ENCODE results near the gene VEPH1. TPM values are rescaled to one million over a fixed set of nuclear protein-coding genes. Genes with fewer than 3 reads are reported as not detected.

VEPH1 gene
- total RNA-seq, 1 experiment from 2014 or later = 0.32 TPM

GRCh38 chr3:157313186-157313585 lies 190.0 kb downstream of the VEPH1 start:
- Histone ChIP-seq H3K27ac (ENCODE audit: low read depth, low read length, poor library complexity, severe bottlenecking) (peak overlapping the region; percentile 25), H3K27me3 (replicated peaks; ENCODE audit: insufficient read depth, low read depth, low read length, poor library complexity) (no peaks in the 10 kb centered on the region), H3K4me3 (ENCODE audit: low read depth, low read length, poor library complexity, severe bottlenecking) (no peak overlapping the region), H3K4me1 (ENCODE audit: insufficient read depth, low read length, poor library complexity, severe bottlenecking) (peaks cover 43% of the 10 kb centered on the region), H3K36me3 (ENCODE audit: insufficient read depth, low read length, poor library complexity, severe bottlenecking) (no peaks in the 10 kb centered on the region), H3K9me3 (ENCODE audit: low read depth, low read length, poor library complexity, severe bottlenecking) (no peaks in the 10 kb centered on the region)
- ChIA-PET CTCF (no interaction called here), POLR2A (ENCODE audit: low non-redundant PET) (no interaction called here)
- DNase-seq (ENCODE audit: low spot score) = no peak
- intact Hi-C loops (cut with micrococcal nuclease; ENCODE audit: unreplicated experiment) = no loop called here
- no TSS peak for BruUV-seq (replicated peaks)
- TF ChIP-seq EZH2 (IDR thresholded peaks at IDR 0.05; ENCODE audit: borderline replicate concordance, low read depth, low read length, poor library complexity, severe bottlenecking) = no peak
- TF ChIP-seq, protein P1, sequence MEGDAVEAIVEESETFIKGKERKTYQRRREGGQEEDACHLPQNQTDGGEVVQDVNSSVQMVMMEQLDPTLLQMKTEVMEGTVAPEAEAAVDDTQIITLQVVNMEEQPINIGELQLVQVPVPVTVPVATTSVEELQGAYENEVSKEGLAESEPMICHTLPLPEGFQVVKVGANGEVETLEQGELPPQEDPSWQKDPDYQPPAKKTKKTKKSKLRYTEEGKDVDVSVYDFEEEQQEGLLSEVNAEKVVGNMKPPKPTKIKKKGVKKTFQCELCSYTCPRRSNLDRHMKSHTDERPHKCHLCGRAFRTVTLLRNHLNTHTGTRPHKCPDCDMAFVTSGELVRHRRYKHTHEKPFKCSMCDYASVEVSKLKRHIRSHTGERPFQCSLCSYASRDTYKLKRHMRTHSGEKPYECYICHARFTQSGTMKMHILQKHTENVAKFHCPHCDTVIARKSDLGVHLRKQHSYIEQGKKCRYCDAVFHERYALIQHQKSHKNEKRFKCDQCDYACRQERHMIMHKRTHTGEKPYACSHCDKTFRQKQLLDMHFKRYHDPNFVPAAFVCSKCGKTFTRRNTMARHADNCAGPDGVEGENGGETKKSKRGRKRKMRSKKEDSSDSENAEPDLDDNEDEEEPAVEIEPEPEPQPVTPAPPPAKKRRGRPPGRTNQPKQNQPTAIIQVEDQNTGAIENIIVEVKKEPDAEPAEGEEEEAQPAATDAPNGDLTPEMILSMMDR (conservative IDR thresholded peaks at IDR 0.05; ENCODE audit: low read depth, low read length) = no peak

DNA sequence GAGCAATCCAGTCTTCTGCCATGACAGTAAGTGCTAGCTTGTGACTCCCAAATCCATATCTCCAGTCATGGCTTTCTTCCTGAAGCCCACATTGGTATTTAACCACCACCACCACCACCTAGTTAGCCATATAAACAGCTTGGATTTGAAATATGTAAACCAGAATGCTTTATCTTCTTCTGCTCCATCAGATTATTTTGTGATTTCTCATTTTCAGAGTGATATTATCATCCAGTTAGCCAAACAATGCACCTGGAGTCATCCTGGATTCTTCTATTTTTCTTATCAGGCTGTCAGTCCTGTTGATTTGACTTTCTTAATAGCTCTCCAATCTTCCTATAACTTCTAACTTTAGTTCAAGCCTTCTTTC lies 190.9 kb downstream of the VEPH1 start:
- ChIA-PET CTCF (no interaction called here), POLR2A (ENCODE audit: low non-redundant PET) (no interaction called here)
- no peak overlapping the region for H3K4me3 ChIP-seq (ENCODE audit: low read depth, low read length, poor library complexity, severe bottlenecking)
- TF ChIP-seq EZH2 (IDR thresholded peaks at IDR 0.05; ENCODE audit: borderline replicate concordance, low read depth, low read length, poor library complexity, severe bottlenecking) = no peak
- TF ChIP-seq, protein P1 (conservative IDR thresholded peaks at IDR 0.05; ENCODE audit: low read depth, low read length) = no peak
- no peak for DNase-seq (ENCODE audit: low spot score)
- H3K4me1 ChIP-seq (ENCODE audit: insufficient read depth, low read length, poor library complexity, severe bottlenecking) = peaks cover 43% of the 10 kb centered on the region
- intact Hi-C loops (cut with micrococcal nuclease; ENCODE audit: unreplicated experiment) = no loop called here
- no peaks in the 10 kb centered on the region for H3K36me3 ChIP-seq (ENCODE audit: insufficient read depth, low read length, poor library complexity, severe bottlenecking)
- H3K9me3 ChIP-seq (ENCODE audit: low read depth, low read length, poor library complexity, severe bottlenecking) = no peaks in the 10 kb centered on the region
- H3K27ac ChIP-seq (ENCODE audit: low read depth, low read length, poor library complexity, severe bottlenecking) = peak overlapping the region; percentile 86
- H3K27me3 ChIP-seq (replicated peaks; ENCODE audit: insufficient read depth, low read depth, low read length, poor library complexity) = no peaks in the 10 kb centered on the region
- BruUV-seq (replicated peaks) = no TSS peak

DNA sequence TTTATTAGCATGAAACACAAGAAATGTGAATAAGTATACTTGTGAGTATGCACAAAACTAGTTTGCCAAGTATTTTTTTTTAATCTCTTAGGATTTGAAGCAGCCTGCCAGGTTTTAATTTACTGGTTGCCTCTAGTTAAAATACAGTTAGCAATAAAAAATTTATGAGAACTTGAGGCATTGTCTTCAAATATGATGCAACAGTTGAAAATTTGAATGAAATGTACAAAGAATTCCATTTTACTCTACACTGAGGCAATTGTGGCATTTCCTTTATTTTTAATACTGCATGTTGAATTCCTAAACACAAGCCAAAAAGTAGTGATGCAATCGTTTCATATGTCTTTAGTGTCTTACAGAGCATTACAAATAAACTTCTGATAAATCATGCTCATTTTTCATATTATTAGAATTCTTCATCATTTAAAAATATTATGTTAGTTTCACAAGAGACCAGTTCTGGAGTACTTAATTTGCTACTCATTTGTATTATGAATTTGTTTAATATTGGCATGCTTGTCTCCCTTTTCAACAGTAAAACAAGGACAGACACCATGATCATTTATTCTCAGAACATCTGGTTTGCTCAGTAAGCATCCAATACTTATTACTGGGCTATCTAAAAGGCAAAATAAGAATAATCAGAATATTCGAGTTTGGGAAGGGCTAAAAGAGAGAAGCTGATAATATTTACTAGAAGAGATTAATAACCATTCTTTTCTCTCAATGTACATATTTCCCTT lies 191.4 kb downstream of the VEPH1 start:
- ChIA-PET CTCF (no interaction called here), POLR2A (ENCODE audit: low non-redundant PET) (no interaction called here)
- intact Hi-C loops (cut with micrococcal nuclease; ENCODE audit: unreplicated experiment) = no loop called here
- DNase-seq (ENCODE audit: low spot score) = peak; percentile 85
- Histone ChIP-seq H3K9me3 (ENCODE audit: low read depth, low read length, poor library complexity, severe bottlenecking) (no peaks in the 10 kb centered on the region), H3K4me1 (ENCODE audit: insufficient read depth, low read length, poor library complexity, severe bottlenecking) (peaks cover 43% of the 10 kb centered on the region), H3K27me3 (replicated peaks; ENCODE audit: insufficient read depth, low read depth, low read length, poor library complexity) (no peaks in the 10 kb centered on the region), H3K27ac (ENCODE audit: low read depth, low read length, poor library complexity, severe bottlenecking) (peak overlapping the region; percentile 86), H3K4me3 (ENCODE audit: low read depth, low read length, poor library complexity, severe bottlenecking) (no peak overlapping the region), H3K36me3 (ENCODE audit: insufficient read depth, low read length, poor library complexity, severe bottlenecking) (no peaks in the 10 kb centered on the region)
- TF ChIP-seq, protein P1 (conservative IDR thresholded peaks at IDR 0.05; ENCODE audit: low read depth, low read length) = no peak
- no peak for TF ChIP-seq EZH2 (IDR thresholded peaks at IDR 0.05; ENCODE audit: borderline replicate concordance, low read depth, low read length, poor library complexity, severe bottlenecking)
- BruUV-seq (replicated peaks) = TSS peak; percentile 86

Data from A673 (cell line).